ENCODE results near the gene LENG8. TPM values are rescaled to one million over a fixed set of nuclear protein-coding genes. Genes with fewer than 3 reads are reported as not detected.
A peak's percentile ranks its signal among the peaks of the same experiment; 100 is the strongest.

LENG8 gene
- total and polyA plus RNA-seq, 10 of the 15 experiments (the other 5 are each of a cell fraction or from before 2014, with no cell fraction given), result 2.3 to 145 (median 34.4) TPM

DNA sequence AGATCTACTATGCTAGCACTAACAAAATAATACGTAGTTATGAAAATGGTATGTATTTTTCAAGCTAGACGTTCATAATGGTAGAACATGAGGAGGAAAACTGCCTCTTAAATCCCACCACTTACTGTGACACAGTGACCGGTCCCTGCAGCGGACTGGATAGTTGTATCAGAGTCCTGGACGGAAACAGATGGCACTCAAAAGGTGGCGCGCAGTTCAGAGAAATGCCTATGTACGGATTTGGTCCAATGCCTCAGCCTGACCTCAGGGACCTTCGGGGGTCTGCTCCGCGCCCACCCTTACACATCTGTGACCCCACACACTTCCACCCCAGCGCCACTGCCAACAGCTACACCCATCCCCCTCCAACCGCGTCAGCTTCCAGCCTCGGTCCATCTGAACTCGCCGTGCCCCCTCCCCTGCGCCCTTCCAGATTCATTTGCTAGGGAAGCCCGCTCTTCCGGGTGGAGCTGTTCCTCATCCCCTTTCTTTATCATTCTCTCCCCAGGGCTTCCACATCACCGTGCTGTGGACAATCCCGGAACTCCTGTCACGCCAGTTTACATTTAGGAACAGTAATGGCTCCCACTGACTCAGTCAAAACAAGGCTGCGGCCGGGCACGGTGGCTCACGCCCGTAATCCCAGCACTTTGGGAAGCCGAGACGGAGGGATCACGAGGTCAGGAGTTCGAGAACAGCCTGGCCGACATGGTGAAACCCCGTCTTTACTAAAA, 792 bp upstream of the LENG8 start (continued):
- TF ChIP-seq EED (IDR thresholded peaks at IDR 0.05; ENCODE audit: low read depth) (peak; percentile 55; the same call in 1 of the 2 replicates), NR2F1 (conservative IDR thresholded peaks at IDR 0.05) (peak; percentile 64), KAT2A (conservative IDR thresholded peaks at IDR 0.05; ENCODE audit: control insufficient read depth, low read depth, low read length) (no peak), SMAD5 (IDR thresholded peaks at IDR 0.05; ENCODE audit: low read depth) (no peak), TARDBP (IDR thresholded peaks at IDR 0.05; ENCODE audit: borderline replicate concordance) (no peak), RUNX3 (IDR thresholded peaks at IDR 0.05; ENCODE audit: low read length) (peak; percentile 16; the same call in 1 of the 2 replicates), MXI1 (IDR thresholded peaks at IDR 0.05; ENCODE audit: low read depth, low read length) (peak; percentile 21; the same call in 1 of the 2 replicates), CHD1 (IDR thresholded peaks at IDR 0.05; ENCODE audit: low read depth, low read length) (0 out of 2 replicates have a peak, but pooled peaks have one; percentile 22), TCF7 (IDR thresholded peaks at IDR 0.05; ENCODE audit: borderline replicate concordance) (no peak), ZBED1 (IDR thresholded peaks at IDR 0.05; ENCODE audit: borderline replicate concordance) (peak; percentile 18; the same call in 1 of the 2 replicates), GATAD2B (conservative IDR thresholded peaks at IDR 0.05; ENCODE audit: low read depth) (peak; percentile 22; the same call in 1 of the 2 replicates), POLR2A (IDR thresholded peaks at IDR 0.05; ENCODE audit: low read depth, low read length) (peak; percentile 66; the same call in 1 of the 2 replicates), SIN3A (IDR thresholded peaks at IDR 0.05; ENCODE audit: low read depth, low read length) (peak; percentile 59; the same call in 1 of the 2 replicates)
- TF ChIP-seq, protein P1, sequence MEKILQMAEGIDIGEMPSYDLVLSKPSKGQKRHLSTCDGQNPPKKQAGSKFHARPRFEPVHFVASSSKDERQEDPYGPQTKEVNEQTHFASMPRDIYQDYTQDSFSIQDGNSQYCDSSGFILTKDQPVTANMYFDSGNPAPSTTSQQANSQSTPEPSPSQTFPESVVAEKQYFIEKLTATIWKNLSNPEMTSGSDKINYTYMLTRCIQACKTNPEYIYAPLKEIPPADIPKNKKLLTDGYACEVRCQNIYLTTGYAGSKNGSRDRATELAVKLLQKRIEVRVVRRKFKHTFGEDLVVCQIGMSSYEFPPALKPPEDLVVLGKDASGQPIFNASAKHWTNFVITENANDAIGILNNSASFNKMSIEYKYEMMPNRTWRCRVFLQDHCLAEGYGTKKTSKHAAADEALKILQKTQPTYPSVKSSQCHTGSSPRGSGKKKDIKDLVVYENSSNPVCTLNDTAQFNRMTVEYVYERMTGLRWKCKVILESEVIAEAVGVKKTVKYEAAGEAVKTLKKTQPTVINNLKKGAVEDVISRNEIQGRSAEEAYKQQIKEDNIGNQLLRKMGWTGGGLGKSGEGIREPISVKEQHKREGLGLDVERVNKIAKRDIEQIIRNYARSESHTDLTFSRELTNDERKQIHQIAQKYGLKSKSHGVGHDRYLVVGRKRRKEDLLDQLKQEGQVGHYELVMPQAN (conservative IDR thresholded peaks at IDR 0.05), result peak; percentile 36; the same call in 1 of the 2 replicates
- TF ChIP-seq, protein P2, sequence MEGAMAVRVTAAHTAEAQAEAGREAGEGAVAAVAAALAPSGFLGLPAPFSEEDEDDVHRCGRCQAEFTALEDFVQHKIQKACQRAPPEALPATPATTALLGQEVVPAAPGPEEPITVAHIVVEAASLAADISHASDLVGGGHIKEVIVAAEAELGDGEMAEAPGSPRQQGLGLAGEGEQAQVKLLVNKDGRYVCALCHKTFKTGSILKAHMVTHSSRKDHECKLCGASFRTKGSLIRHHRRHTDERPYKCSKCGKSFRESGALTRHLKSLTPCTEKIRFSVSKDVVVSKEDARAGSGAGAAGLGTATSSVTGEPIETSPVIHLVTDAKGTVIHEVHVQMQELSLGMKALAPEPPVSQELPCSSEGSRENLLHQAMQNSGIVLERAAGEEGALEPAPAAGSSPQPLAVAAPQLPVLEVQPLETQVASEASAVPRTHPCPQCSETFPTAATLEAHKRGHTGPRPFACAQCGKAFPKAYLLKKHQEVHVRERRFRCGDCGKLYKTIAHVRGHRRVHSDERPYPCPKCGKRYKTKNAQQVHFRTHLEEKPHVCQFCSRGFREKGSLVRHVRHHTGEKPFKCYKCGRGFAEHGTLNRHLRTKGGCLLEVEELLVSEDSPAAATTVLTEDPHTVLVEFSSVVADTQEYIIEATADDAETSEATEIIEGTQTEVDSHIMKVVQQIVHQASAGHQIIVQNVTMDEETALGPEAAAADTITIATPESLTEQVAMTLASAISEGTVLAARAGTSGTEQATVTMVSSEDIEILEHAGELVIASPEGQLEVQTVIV (IDR thresholded peaks at IDR 0.05; ENCODE audit: borderline replicate concordance, partially characterized antibody), result peak; percentile 33
- TF ChIP-seq, protein P3, sequence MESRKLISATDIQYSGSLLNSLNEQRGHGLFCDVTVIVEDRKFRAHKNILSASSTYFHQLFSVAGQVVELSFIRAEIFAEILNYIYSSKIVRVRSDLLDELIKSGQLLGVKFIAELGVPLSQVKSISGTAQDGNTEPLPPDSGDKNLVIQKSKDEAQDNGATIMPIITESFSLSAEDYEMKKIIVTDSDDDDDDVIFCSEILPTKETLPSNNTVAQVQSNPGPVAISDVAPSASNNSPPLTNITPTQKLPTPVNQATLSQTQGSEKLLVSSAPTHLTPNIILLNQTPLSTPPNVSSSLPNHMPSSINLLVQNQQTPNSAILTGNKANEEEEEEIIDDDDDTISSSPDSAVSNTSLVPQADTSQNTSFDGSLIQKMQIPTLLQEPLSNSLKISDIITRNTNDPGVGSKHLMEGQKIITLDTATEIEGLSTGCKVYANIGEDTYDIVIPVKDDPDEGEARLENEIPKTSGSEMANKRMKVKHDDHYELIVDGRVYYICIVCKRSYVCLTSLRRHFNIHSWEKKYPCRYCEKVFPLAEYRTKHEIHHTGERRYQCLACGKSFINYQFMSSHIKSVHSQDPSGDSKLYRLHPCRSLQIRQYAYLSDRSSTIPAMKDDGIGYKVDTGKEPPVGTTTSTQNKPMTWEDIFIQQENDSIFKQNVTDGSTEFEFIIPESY (IDR thresholded peaks at IDR 0.05), result no peak
- TF ChIP-seq, protein P4, sequence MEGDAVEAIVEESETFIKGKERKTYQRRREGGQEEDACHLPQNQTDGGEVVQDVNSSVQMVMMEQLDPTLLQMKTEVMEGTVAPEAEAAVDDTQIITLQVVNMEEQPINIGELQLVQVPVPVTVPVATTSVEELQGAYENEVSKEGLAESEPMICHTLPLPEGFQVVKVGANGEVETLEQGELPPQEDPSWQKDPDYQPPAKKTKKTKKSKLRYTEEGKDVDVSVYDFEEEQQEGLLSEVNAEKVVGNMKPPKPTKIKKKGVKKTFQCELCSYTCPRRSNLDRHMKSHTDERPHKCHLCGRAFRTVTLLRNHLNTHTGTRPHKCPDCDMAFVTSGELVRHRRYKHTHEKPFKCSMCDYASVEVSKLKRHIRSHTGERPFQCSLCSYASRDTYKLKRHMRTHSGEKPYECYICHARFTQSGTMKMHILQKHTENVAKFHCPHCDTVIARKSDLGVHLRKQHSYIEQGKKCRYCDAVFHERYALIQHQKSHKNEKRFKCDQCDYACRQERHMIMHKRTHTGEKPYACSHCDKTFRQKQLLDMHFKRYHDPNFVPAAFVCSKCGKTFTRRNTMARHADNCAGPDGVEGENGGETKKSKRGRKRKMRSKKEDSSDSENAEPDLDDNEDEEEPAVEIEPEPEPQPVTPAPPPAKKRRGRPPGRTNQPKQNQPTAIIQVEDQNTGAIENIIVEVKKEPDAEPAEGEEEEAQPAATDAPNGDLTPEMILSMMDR (IDR thresholded peaks at IDR 0.05 in 2 of 3, conservative IDR thresholded peaks at IDR 0.05 in 1 of 3; ENCODE audit: control insufficient read depth in 2 of 3, extremely low read depth in 1 of 3, insufficient read depth in 1 of 3, low read depth in 3 of 3, low read length in 3 of 3), result no peak
- TF ChIP-seq, protein P5, sequence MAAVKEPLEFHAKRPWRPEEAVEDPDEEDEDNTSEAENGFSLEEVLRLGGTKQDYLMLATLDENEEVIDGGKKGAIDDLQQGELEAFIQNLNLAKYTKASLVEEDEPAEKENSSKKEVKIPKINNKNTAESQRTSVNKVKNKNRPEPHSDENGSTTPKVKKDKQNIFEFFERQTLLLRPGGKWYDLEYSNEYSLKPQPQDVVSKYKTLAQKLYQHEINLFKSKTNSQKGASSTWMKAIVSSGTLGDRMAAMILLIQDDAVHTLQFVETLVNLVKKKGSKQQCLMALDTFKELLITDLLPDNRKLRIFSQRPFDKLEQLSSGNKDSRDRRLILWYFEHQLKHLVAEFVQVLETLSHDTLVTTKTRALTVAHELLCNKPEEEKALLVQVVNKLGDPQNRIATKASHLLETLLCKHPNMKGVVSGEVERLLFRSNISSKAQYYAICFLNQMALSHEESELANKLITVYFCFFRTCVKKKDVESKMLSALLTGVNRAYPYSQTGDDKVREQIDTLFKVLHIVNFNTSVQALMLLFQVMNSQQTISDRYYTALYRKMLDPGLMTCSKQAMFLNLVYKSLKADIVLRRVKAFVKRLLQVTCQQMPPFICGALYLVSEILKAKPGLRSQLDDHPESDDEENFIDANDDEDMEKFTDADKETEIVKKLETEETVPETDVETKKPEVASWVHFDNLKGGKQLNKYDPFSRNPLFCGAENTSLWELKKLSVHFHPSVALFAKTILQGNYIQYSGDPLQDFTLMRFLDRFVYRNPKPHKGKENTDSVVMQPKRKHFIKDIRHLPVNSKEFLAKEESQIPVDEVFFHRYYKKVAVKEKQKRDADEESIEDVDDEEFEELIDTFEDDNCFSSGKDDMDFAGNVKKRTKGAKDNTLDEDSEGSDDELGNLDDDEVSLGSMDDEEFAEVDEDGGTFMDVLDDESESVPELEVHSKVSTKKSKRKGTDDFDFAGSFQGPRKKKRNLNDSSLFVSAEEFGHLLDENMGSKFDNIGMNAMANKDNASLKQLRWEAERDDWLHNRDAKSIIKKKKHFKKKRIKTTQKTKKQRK (IDR thresholded peaks at IDR 0.05; ENCODE audit: low read depth, low read length), result no peak

All from GM12878 (cell line).